GM23338 (cell line): ENCODE measurements around the gene MRPL28. TPM values are rescaled to one million over a fixed set of nuclear protein-coding genes. Genes with fewer than 3 reads are reported as not detected.
"Not testable (repeated sequence)": the region's sequence is repeated elsewhere in the genome, so short reads cannot be mapped to it uniquely, and the experiment has no call there.

ENCODE experiments used
- ATAC-seq: fragments of 200-7000 bp; cut with Tn5 transposase; 3 replicates; pipeline ENCODE4 v1.9.1; 2020
- DNase-seq: peaks from one replicate; pipeline ENCODE4 v3.0.0-alpha.2; 2015; ENCODE audit warnings: low spot score
- H2AFZ ChIP-seq: fragments of 200-600 bp; sonication (generic); 2 replicates; pipeline ENCODE4 v1.8.0; 2016; ENCODE audit warnings: antibody characterized with exemption, mild to moderate bottlenecking, moderate library complexity
- H3F3A ChIP-seq: fragments of 200-600 bp; sonication (generic); replicated peaks from 2 replicates; pipeline ENCODE4 v1.8.0; 2017; ENCODE audit warnings: antibody characterized with exemption, mixed run types, low read depth
- H3K27ac ChIP-seq: fragments of 200-600 bp; sonication (generic); 2 replicates; pipeline ENCODE4 v1.6.1; 2016; ENCODE audit warnings: low read depth
- H3K27me3 ChIP-seq: fragments of 200-600 bp; sonication (generic); 2 replicates; pipeline ENCODE4 v1.8.0; 2016; ENCODE audit warnings: mild to moderate bottlenecking, mixed run types, moderate library complexity; ENCODE audit not compliant: insufficient read depth
- H3K36me3 ChIP-seq: fragments of 200-600 bp; sonication (generic); 2 replicates; pipeline ENCODE4 v1.8.0; 2016; ENCODE audit warnings: mild to moderate bottlenecking; ENCODE audit not compliant: insufficient read depth
- H3K4me1 ChIP-seq: fragments of 200-600 bp; sonication (generic); 2 replicates; pipeline ENCODE4 v1.8.0; 2016; ENCODE audit warnings: mild to moderate bottlenecking, moderate library complexity; ENCODE audit not compliant: insufficient read depth
- H3K4me2 ChIP-seq: fragments of 200-600 bp; sonication (generic); 2 replicates; pipeline ENCODE4 v1.7.1; 2017; ENCODE audit warnings: mixed run types
- H3K4me3 ChIP-seq: fragments of 200-600 bp; sonication (generic); 2 replicates; pipeline ENCODE4 v1.6.1; 2016; ENCODE audit warnings: mixed run types
- H3K79me2 ChIP-seq: fragments of 200-600 bp; sonication (generic); replicated peaks from 2 replicates; pipeline ENCODE4 v1.8.0; 2017; ENCODE audit warnings: mild to moderate bottlenecking; ENCODE audit not compliant: insufficient read depth
- H3K9me2 ChIP-seq: fragments of 200-600 bp; sonication (generic); 2 replicates; pipeline ENCODE4 v1.8.0; 2017; ENCODE audit not compliant: insufficient read depth
- H4K20me1 ChIP-seq: fragments of 200-600 bp; sonication (generic); replicated peaks from 2 replicates; pipeline ENCODE4 v1.8.0; 2017; ENCODE audit warnings: mild to moderate bottlenecking; ENCODE audit not compliant: insufficient read depth
- H3K27ac Mint-ChIP-seq: 2 replicates; pipeline ENCODE4 v1.8.0; 2020; ENCODE audit warnings: inconsistent platforms, mild to moderate bottlenecking, moderate library complexity, mixed read lengths
- H3K27me3 Mint-ChIP-seq: 3 replicates; pipeline ENCODE4 v1.8.0; 2022; ENCODE audit warnings: low read depth, mild to moderate bottlenecking, moderate library complexity, mixed read lengths, inconsistent platforms; ENCODE audit not compliant: insufficient read depth, poor library complexity
- H3K36me3 Mint-ChIP-seq: 3 replicates; pipeline ENCODE4 v1.8.0; 2021; ENCODE audit warnings: low read depth, mild to moderate bottlenecking, inconsistent platforms, moderate library complexity, mixed read lengths
- H3K4me1 Mint-ChIP-seq: 3 replicates; pipeline ENCODE4 v1.8.0; 2020; ENCODE audit warnings: mild to moderate bottlenecking, inconsistent platforms, mixed read lengths
- H3K4me3 Mint-ChIP-seq: 3 replicates; pipeline ENCODE4 v1.8.0; 2021; ENCODE audit warnings: moderate library complexity, mild to moderate bottlenecking, inconsistent platforms, mixed read lengths
- H3K9me3 Mint-ChIP-seq: 3 replicates; pipeline ENCODE4 v1.8.0; 2020; ENCODE audit warnings: moderate library complexity, mild to moderate bottlenecking, inconsistent platforms, mixed read lengths
- CREB1 ChIP-seq: fragments of 250-450 bp; sonication (Bioruptor Pico); IDR thresholded peaks from 2 replicates; pipeline ENCODE4 v1.5.0; 2020; ENCODE audit warnings: low read depth, mild to moderate bottlenecking, moderate library complexity
- CTCF ChIP-seq, 2 experiments: fragments of 200-600 bp in 1 of 2; sonication (generic) in 1 of 2; conservative IDR thresholded peaks; 2 replicates each; pipeline versions ENCODE4 v1.5.1 to v1.6.1; 2016 to 2017; ENCODE audit warnings: antibody characterized with exemption in 2 of 2, low read depth in 2 of 2, mild to moderate bottlenecking in 2 of 2, moderate library complexity in 1 of 2
- EZH2 ChIP-seq: fragments of 200-600 bp; sonication (generic); IDR thresholded peaks from one replicate; pipeline ENCODE4 v1.8.0; 2017; ENCODE audit warnings: antibody characterized with exemption, mild to moderate bottlenecking, low read depth; ENCODE audit not compliant: unreplicated experiment
- EZH2phosphoT487 ChIP-seq: fragments of 200-600 bp; sonication (generic); IDR thresholded peaks from one replicate; pipeline ENCODE4 v1.8.1; 2018; ENCODE audit warnings: antibody characterized with exemption; ENCODE audit not compliant: unreplicated experiment
- JUNB ChIP-seq: IDR thresholded peaks from one replicate; pipeline ENCODE4 v1.6.1; 2016; ENCODE audit warnings: antibody characterized with exemption; ENCODE audit not compliant: unreplicated experiment
- REST ChIP-seq: IDR thresholded peaks from one replicate; pipeline ENCODE4 v1.6.1; 2018; ENCODE audit warnings: antibody characterized with exemption; ENCODE audit not compliant: unreplicated experiment
- STAT1 ChIP-seq: IDR thresholded peaks from one replicate; pipeline ENCODE4 v1.6.1; 2016; ENCODE audit warnings: antibody characterized with exemption; ENCODE audit not compliant: unreplicated experiment
- ZNF331 ChIP-seq: fragments of 250-450 bp; sonication (Bioruptor Pico); IDR thresholded peaks from 2 replicates; pipeline ENCODE4 v1.5.0; 2020; ENCODE audit warnings: low read depth, mild to moderate bottlenecking, moderate library complexity
- polyA plus RNA-seq: library from polyadenylated mRNA; unstranded; fragments of >200 nt; fragmentation: Nextera tagmentation; extraction: Ambion mirVana; gene quantifications from 2 replicates; pipeline ENCODE4 v1.2.1, GENCODE V29; 2016
- total RNA-seq: library from RNA; depleted of rRNA; stranded (reverse); fragments of >200 nt; shearing (Covaris generic); gene quantifications from 2 replicates; pipeline ENCODE4 v1.2.3, GENCODE V29; 2014
- TF ChIP-seq, protein P1 (sequence below): IDR thresholded peaks from 2 replicates; pipeline ENCODE4 v1.6.1; 2016; ENCODE audit warnings: antibody characterized with exemption

Gene MRPL28
- total and polyA plus RNA-seq, 2 experiments from 2014 or later = 135 to 169 TPM

DNA sequence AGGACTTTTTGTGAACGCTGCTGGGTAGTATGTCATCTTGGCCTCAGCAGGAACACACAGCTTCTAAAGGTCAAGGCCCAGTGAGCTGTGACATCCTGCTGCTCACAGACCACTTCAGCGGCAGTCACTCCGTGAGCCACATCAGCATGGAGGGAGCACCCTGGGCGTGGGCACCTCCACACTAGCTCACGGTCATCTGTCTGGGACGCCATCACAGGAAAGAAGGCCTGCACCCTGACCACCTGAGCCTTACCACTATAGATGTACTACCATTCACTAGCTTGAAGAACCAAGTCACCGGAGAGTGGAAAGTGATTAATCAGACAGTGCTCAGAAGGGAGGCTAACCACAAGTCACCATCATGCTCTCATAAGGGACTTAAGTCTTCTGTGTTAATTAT lies 21.1 kb downstream of the MRPL28 start (continued):
- TF ChIP-seq, protein P1, sequence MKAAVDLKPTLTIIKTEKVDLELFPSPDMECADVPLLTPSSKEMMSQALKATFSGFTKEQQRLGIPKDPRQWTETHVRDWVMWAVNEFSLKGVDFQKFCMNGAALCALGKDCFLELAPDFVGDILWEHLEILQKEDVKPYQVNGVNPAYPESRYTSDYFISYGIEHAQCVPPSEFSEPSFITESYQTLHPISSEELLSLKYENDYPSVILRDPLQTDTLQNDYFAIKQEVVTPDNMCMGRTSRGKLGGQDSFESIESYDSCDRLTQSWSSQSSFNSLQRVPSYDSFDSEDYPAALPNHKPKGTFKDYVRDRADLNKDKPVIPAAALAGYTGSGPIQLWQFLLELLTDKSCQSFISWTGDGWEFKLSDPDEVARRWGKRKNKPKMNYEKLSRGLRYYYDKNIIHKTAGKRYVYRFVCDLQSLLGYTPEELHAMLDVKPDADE = no peak
- TF ChIP-seq ZNF331 (CRISPR knock-in tag) (no peak), EZH2 (no peak), REST (no peak)

GRCh38 chr16:348495-348894 lies 21.8 kb downstream of the MRPL28 start:
- ATAC-seq, H3K27me3 Mint-ChIP-seq, H3K27ac ChIP-seq, H3K4me2 ChIP-seq, H3K27me3 ChIP-seq, H3K4me3 Mint-ChIP-seq, DNase-seq, H3K4me1 ChIP-seq, H3K4me3 ChIP-seq, H3K9me3 Mint-ChIP-seq, H3K36me3 ChIP-seq, H2AFZ ChIP-seq, H3F3A ChIP-seq, H3K9me2 ChIP-seq: not testable (repeated sequence)
- peaks cover 48% of the 10 kb centered on the region for H4K20me1 ChIP-seq
- Mint-ChIP-seq H3K4me1 (peaks cover 11% of the 10 kb centered on the region), H3K27ac (peak overlapping the region; percentile 54; the same call in 1 of the 2 replicates), H3K36me3 (peaks cover 47% of the 10 kb centered on the region)
- H3K79me2 ChIP-seq = peaks cover 84% of the 10 kb centered on the region

GRCh38 chr16:347203-347602 lies 23.1 kb downstream of the MRPL28 start:
- 0 out of 2 replicates have a peak overlapping the region, but pooled peaks have one; percentile 7 for H3K27ac Mint-ChIP-seq
- Histone ChIP-seq H3K4me2 (no peak overlapping the region), H3K9me2 (no peaks in the 10 kb centered on the region), H3K4me3 (no peak overlapping the region), H3K79me2 (peaks cover 97% of the 10 kb centered on the region), H3K4me1 (no peaks in the 10 kb centered on the region; the same call in 1 of the 2 replicates), H3F3A (peaks cover 9% of the 10 kb centered on the region), H2AFZ (no peak overlapping the region), H3K27me3 (no peaks in the 10 kb centered on the region), H4K20me1 (peaks cover 58% of the 10 kb centered on the region), H3K36me3 (no peaks in the 10 kb centered on the region), H3K27ac (0 out of 2 replicates have a peak overlapping the region, but pooled peaks have one; percentile 39)
- H3K4me3 Mint-ChIP-seq = no peak overlapping the region; the same call in 2 of the 3 replicates
- peaks cover 60% of the 10 kb centered on the region for H3K36me3 Mint-ChIP-seq
- peaks cover 8% of the 10 kb centered on the region for H3K27me3 Mint-ChIP-seq
- no peak for ATAC-seq
- peaks cover 14% of the 10 kb centered on the region for H3K4me1 Mint-ChIP-seq
- no peak for DNase-seq
- no peaks in the 10 kb centered on the region for H3K9me3 Mint-ChIP-seq
- TF ChIP-seq CTCF (conservative IDR thresholded peaks at IDR 0.05; ENCODE audit: low read depth in 2 of 2) (no peak), JUNB (no peak), ZNF331 (CRISPR knock-in tag) (no peak), EZH2 (no peak), CREB1 (CRISPR knock-in tag) (no peak), EZH2phosphoT487 (no peak), STAT1 (no peak)
- TF ChIP-seq, protein P1 = no peak
